ENCODE results near the gene BEND2. TPM values are rescaled to one million over a fixed set of nuclear protein-coding genes. Genes with fewer than 3 reads are reported as not detected.

BEND2 gene
- total and polyA plus RNA-seq, 10 of the 15 experiments (the other 5 are each of a cell fraction or from before 2014, with no cell fraction given) = not detected

DNA sequence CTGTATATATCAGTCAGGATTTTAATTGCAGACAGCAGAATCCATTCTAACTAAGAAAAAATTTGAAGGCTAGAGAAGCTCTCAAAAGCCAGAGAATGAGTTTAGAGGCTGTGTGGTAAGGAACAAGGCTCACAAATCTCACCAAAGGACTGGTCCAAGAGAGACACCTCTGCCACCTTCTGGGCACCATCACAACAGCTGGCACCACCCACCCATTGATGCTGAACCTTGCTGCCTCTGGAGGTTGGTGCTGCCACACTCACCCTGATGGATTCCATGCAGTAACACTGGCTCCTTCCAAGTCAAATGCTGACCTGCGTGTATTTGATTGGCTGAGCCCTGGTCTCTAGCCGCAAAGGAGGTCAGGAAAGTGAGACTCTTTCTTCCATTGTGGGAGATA is 100.8 kb downstream of the BEND2 start (continued):
- TF ChIP-seq, protein P1, sequence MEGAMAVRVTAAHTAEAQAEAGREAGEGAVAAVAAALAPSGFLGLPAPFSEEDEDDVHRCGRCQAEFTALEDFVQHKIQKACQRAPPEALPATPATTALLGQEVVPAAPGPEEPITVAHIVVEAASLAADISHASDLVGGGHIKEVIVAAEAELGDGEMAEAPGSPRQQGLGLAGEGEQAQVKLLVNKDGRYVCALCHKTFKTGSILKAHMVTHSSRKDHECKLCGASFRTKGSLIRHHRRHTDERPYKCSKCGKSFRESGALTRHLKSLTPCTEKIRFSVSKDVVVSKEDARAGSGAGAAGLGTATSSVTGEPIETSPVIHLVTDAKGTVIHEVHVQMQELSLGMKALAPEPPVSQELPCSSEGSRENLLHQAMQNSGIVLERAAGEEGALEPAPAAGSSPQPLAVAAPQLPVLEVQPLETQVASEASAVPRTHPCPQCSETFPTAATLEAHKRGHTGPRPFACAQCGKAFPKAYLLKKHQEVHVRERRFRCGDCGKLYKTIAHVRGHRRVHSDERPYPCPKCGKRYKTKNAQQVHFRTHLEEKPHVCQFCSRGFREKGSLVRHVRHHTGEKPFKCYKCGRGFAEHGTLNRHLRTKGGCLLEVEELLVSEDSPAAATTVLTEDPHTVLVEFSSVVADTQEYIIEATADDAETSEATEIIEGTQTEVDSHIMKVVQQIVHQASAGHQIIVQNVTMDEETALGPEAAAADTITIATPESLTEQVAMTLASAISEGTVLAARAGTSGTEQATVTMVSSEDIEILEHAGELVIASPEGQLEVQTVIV (IDR thresholded peaks at IDR 0.05; ENCODE audit: borderline replicate concordance, partially characterized antibody) = no peak
- TF ChIP-seq GATAD2B (conservative IDR thresholded peaks at IDR 0.05; ENCODE audit: low read depth) = no peak
- TF ChIP-seq, protein P2, sequence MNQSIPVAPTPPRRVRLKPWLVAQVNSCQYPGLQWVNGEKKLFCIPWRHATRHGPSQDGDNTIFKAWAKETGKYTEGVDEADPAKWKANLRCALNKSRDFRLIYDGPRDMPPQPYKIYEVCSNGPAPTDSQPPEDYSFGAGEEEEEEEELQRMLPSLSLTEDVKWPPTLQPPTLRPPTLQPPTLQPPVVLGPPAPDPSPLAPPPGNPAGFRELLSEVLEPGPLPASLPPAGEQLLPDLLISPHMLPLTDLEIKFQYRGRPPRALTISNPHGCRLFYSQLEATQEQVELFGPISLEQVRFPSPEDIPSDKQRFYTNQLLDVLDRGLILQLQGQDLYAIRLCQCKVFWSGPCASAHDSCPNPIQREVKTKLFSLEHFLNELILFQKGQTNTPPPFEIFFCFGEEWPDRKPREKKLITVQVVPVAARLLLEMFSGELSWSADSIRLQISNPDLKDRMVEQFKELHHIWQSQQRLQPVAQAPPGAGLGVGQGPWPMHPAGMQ (IDR thresholded peaks at IDR 0.05; ENCODE audit: borderline replicate concordance) = no peak
- TF ChIP-seq, protein P3, sequence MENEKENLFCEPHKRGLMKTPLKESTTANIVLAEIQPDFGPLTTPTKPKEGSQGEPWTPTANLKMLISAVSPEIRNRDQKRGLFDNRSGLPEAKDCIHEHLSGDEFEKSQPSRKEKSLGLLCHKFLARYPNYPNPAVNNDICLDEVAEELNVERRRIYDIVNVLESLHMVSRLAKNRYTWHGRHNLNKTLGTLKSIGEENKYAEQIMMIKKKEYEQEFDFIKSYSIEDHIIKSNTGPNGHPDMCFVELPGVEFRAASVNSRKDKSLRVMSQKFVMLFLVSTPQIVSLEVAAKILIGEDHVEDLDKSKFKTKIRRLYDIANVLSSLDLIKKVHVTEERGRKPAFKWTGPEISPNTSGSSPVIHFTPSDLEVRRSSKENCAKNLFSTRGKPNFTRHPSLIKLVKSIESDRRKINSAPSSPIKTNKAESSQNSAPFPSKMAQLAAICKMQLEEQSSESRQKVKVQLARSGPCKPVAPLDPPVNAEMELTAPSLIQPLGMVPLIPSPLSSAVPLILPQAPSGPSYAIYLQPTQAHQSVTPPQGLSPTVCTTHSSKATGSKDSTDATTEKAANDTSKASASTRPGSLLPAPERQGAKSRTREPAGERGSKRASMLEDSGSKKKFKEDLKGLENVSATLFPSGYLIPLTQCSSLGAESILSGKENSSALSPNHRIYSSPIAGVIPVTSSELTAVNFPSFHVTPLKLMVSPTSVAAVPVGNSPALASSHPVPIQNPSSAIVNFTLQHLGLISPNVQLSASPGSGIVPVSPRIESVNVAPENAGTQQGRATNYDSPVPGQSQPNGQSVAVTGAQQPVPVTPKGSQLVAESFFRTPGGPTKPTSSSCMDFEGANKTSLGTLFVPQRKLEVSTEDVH (IDR thresholded peaks at IDR 0.05; ENCODE audit: low read depth, partially characterized antibody) = no peak
- no peak for TF ChIP-seq ZNF24 (IDR thresholded peaks at IDR 0.05)
- no peak for TF ChIP-seq KLF5 (IDR thresholded peaks at IDR 0.05; ENCODE audit: partially characterized antibody)
- TF ChIP-seq, protein P4, sequence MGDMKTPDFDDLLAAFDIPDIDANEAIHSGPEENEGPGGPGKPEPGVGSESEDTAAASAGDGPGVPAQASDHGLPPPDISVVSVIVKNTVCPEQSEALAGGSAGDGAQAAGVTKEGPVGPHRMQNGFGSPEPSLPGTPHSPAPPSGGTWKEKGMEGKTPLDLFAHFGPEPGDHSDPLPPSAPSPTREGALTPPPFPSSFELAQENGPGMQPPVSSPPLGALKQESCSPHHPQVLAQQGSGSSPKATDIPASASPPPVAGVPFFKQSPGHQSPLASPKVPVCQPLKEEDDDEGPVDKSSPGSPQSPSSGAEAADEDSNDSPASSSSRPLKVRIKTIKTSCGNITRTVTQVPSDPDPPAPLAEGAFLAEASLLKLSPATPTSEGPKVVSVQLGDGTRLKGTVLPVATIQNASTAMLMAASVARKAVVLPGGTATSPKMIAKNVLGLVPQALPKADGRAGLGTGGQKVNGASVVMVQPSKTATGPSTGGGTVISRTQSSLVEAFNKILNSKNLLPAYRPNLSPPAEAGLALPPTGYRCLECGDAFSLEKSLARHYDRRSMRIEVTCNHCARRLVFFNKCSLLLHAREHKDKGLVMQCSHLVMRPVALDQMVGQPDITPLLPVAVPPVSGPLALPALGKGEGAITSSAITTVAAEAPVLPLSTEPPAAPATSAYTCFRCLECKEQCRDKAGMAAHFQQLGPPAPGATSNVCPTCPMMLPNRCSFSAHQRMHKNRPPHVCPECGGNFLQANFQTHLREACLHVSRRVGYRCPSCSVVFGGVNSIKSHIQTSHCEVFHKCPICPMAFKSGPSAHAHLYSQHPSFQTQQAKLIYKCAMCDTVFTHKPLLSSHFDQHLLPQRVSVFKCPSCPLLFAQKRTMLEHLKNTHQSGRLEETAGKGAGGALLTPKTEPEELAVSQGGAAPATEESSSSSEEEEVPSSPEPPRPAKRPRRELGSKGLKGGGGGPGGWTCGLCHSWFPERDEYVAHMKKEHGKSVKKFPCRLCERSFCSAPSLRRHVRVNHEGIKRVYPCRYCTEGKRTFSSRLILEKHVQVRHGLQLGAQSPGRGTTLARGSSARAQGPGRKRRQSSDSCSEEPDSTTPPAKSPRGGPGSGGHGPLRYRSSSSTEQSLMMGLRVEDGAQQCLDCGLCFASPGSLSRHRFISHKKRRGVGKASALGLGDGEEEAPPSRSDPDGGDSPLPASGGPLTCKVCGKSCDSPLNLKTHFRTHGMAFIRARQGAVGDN (IDR thresholded peaks at IDR 0.05) = no peak
- TF ChIP-seq CHD1 (IDR thresholded peaks at IDR 0.05; ENCODE audit: low read depth, low read length) = no peak
- TF ChIP-seq, protein P5, sequence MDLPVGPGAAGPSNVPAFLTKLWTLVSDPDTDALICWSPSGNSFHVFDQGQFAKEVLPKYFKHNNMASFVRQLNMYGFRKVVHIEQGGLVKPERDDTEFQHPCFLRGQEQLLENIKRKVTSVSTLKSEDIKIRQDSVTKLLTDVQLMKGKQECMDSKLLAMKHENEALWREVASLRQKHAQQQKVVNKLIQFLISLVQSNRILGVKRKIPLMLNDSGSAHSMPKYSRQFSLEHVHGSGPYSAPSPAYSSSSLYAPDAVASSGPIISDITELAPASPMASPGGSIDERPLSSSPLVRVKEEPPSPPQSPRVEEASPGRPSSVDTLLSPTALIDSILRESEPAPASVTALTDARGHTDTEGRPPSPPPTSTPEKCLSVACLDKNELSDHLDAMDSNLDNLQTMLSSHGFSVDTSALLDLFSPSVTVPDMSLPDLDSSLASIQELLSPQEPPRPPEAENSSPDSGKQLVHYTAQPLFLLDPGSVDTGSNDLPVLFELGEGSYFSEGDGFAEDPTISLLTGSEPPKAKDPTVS (IDR thresholded peaks at IDR 0.05; ENCODE audit: low read depth, low read length) = no peak
- TF ChIP-seq RUNX3 (IDR thresholded peaks at IDR 0.05; ENCODE audit: low read length) = no peak
- TF ChIP-seq WRNIP1 (IDR thresholded peaks at IDR 0.05; ENCODE audit: borderline replicate concordance, low read depth, low read length) = no peak

Measured in GM12878 (cell line).